Nasal cavity respiratory epithelium epithelial cell of viscerocranial mucosa (primary cell): ENCODE data around the gene OR5AL1. TPM values are rescaled to one million over a fixed set of nuclear protein-coding genes. Genes with fewer than 3 reads are reported as not detected.

Source experiments
- total RNA-seq: library from RNA; depleted of rRNA; stranded (reverse); fragments of >200 nt; gene quantifications from 2 replicates; pipeline ENCODE4 v1.2.3, GENCODE V29; 2014

The OR5AL1 gene
- total RNA-seq = not detected in 2 replicates

DNA sequence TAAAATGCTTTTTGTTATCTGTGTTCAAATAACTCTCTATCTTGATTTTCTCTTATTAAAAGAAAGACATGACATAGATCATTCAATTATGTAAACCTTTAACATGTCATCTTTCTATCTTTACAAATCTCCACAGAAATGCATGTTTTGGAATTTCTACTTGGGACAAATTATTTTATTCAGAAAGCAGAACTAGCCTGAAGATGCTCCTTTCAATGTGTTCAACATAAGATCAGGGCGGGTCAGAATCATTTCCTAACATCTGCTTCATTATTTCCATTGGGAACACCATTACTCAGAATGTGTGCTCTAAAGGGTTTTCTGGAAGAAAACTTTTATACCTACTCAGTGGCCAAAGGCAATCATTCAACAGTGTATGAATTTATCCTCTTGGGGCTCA is at the start of gene OR5AL1:
Gene OR5AL1, plus strand, starts transcription at position 301 of the 400 bp plus-strand sequence.

DNA sequence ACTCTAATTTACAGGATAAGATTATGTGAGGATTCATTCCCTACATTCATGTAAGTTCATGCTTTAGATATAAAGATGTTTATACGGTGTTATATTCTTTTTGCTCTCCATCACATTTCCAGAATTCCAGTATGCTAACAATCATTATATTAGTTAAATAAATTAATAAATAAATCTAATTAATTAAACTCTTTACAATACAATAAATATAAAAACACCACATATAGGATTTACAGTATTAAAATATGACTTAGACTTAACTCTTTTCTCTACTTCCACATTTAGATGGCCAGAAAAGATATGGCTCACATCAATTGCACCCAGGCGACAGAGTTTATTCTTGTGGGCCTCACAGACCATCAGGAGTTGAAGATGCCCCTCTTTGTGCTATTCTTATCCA is 37.2 kb upstream of the OR5AL1 start, which contains the start of gene OR8U1:
Gene OR8U1, plus strand, starts transcription at position 301 of the 400 bp plus-strand sequence. Its CDS starts 0 bp downstream, at position 301.

Other genes with a start within 250 kb of the OR5AL1 start
- gene OR5J2, start 236.1 kb upstream of the OR5AL1 start, total RNA-seq = not detected in 2 replicates
- not detected in 2 replicates for gene OR5T2, start 178.4 kb upstream of the OR5AL1 start, total RNA-seq
- gene OR5T3, start 160.4 kb upstream of the OR5AL1 start, total RNA-seq = not detected in 2 replicates
- gene OR5T1, start 138.5 kb upstream of the OR5AL1 start, total RNA-seq = not detected in 2 replicates
- gene OR8H1, start 120.4 kb upstream of the OR5AL1 start, total RNA-seq = not detected in 2 replicates
- not detected in 2 replicates for gene OR8K3, start 97.6 kb upstream of the OR5AL1 start, total RNA-seq
- not detected in 2 replicates for gene OR8K1, start 66.7 kb upstream of the OR5AL1 start, total RNA-seq
- not detected in 2 replicates for gene OR8J1, start 58.4 kb upstream of the OR5AL1 start, total RNA-seq
- not detected in 2 replicates for gene OR8U1, start 37.1 kb upstream of the OR5AL1 start, total RNA-seq
- gene OR5M3, start 60.7 kb downstream of the OR5AL1 start, total RNA-seq = not detected in 2 replicates
- not detected in 2 replicates for gene OR5M8, start 78.7 kb downstream of the OR5AL1 start, total RNA-seq
- not detected in 2 replicates for gene OR5M11, start 130.6 kb downstream of the OR5AL1 start, total RNA-seq
- not detected in 2 replicates for gene OR5M10, start 165.0 kb downstream of the OR5AL1 start, total RNA-seq
- gene OR5M1, start 202.2 kb downstream of the OR5AL1 start, total RNA-seq = not detected in 2 replicates
- not detected in 2 replicates for gene OR5AP2, start 229.7 kb downstream of the OR5AL1 start, total RNA-seq